H1 (cell line): ENCODE measurements around the gene MIOX. TPM values are rescaled to one million over a fixed set of nuclear protein-coding genes. Genes with fewer than 3 reads are reported as not detected.
A peak's percentile ranks its signal among the peaks of the same experiment; 100 is the strongest.

ENCODE experiments used
- CTCF ChIA-PET: fragments of 300-600 bp; sonication (Branson Sonifier 250); formaldehyde crosslinking; loops from one replicate; lab custom pipeline; 2021; ENCODE audit not compliant: partially characterized antibody; lab: Charles Lee
- POLR2A ChIA-PET: fragments of 300-600 bp; sonication (Branson Sonifier 250); formaldehyde crosslinking; loops from one replicate; lab custom pipeline; 2021; ENCODE audit warnings: inconsistent platforms; ENCODE audit not compliant: partially characterized antibody; lab: Charles Lee
- DNase-seq, 2 experiments: peaks; one replicate each; pipeline versions ENCODE4 v3.0.0 to v3.0.0-alpha.2; 2010 to 2022; ENCODE audit warnings: low spot score in 2 of 2, low read depth in 1 of 2, mixed read lengths in 1 of 2
- FAIRE-seq: peaks from 2 replicates; lab custom pipeline; 2011; peaks lifted over from hg19 to GRCh38; lab: Jason Lieb, UNC
- H2AFZ ChIP-seq: 2 replicates; pipeline ENCODE4 v1.8.1; 2012; ENCODE audit warnings: low read length, inconsistent platforms
- H2AK5ac ChIP-seq: 2 replicates; pipeline ENCODE4 v1.6.1; 2013; ENCODE audit warnings: low read depth, low read length
- H2BK120ac ChIP-seq: replicated peaks from 2 replicates; pipeline ENCODE3; 2013; ENCODE audit warnings: low read depth, low read length, inconsistent platforms
- H2BK12ac ChIP-seq: 2 replicates; pipeline ENCODE4 v1.6.1; 2013; ENCODE audit warnings: low read depth, low read length
- H2BK15ac ChIP-seq: 2 replicates; pipeline ENCODE4 v1.6.1; 2013; ENCODE audit warnings: low read length
- H2BK20ac ChIP-seq: 2 replicates; pipeline ENCODE4 v1.6.1; 2013; ENCODE audit warnings: low read length
- H2BK5ac ChIP-seq: 2 replicates; pipeline ENCODE4 v1.6.1; 2013; ENCODE audit warnings: low read depth, low read length
- H3K14ac ChIP-seq: 2 replicates; pipeline ENCODE4 v1.6.1; 2013; ENCODE audit warnings: inconsistent platforms; ENCODE audit not compliant: insufficient read length
- H3K18ac ChIP-seq: 2 replicates; pipeline ENCODE4 v1.6.1; 2013; ENCODE audit warnings: low read length; ENCODE audit errors: extremely low read depth
- H3K23ac ChIP-seq: 2 replicates; pipeline ENCODE4 v1.6.1; 2013; ENCODE audit warnings: inconsistent platforms; ENCODE audit not compliant: insufficient read length
- H3K23me2 ChIP-seq: 2 replicates; pipeline ENCODE4 v1.6.1; 2013; ENCODE audit warnings: low read depth, low read length
- H3K27ac ChIP-seq: 2 replicates; pipeline ENCODE4 v1.6.1; 2011; ENCODE audit warnings: low read depth, low read length, inconsistent platforms
- H3K27me3 ChIP-seq, 4 experiments: replicated peaks in 1 of 4; 1 replicate in 1 of 4; 2 replicates in 3 of 4; pipeline versions ENCODE4 v1.6.1 to v1.8.1; 2011 to 2013; ENCODE audit warnings: low read length in 3 of 4, mild to moderate bottlenecking in 3 of 4, inconsistent platforms in 2 of 4, mixed read lengths in 2 of 4, moderate library complexity in 1 of 4; ENCODE audit not compliant: control insufficient read depth in 3 of 4, insufficient read depth in 3 of 4; ENCODE audit errors: extremely low read depth in 1 of 4
- H3K36me3 ChIP-seq, 4 experiments: 2 replicates each; pipeline versions ENCODE4 v1.6.1 to v1.8.1; 2011 to 2013; ENCODE audit warnings: mild to moderate bottlenecking in 4 of 4, low read length in 3 of 4, moderate library complexity in 2 of 4, control low read depth in 1 of 4, inconsistent platforms in 1 of 4; ENCODE audit not compliant: insufficient read depth in 4 of 4, control insufficient read depth in 2 of 4
- H3K4ac ChIP-seq: replicated peaks from 2 replicates; pipeline ENCODE3; 2013; ENCODE audit warnings: low read length, low read depth, mixed read lengths, inconsistent platforms; ENCODE audit not compliant: insufficient read length
- H3K4me1 ChIP-seq, 4 experiments: replicated peaks in 1 of 4; 1 replicate in 1 of 4; 2 replicates in 3 of 4; pipeline versions ENCODE4 v1.6.1 to v1.8.1; 2011 to 2013; ENCODE audit warnings: low read length in 3 of 4, inconsistent platforms in 2 of 4, mixed read lengths in 1 of 4; ENCODE audit not compliant: insufficient read depth in 4 of 4, control insufficient read depth in 3 of 4
- H3K4me2 ChIP-seq, 2 experiments: 2 replicates each; pipeline versions ENCODE4 v1.6.1 to v1.8.1; 2011 to 2013; ENCODE audit warnings: low read depth in 2 of 2, low read length in 2 of 2, control low read depth in 1 of 2, inconsistent platforms in 1 of 2, mild to moderate bottlenecking in 1 of 2; ENCODE audit not compliant: insufficient read depth in 1 of 2
- H3K4me3 ChIP-seq, 4 experiments: fragments of 200-600, 300-600 bp in 1 of 4; sonication (generic), shearing (Covaris generic), sonication (Bioruptor Twin) in 1 of 4; 2 replicates each; pipeline versions ENCODE4 v1.5.1 to v1.8.1; 2011 to 2016; ENCODE audit warnings: low read length in 4 of 4, low read depth in 3 of 4, control low read depth in 2 of 4, inconsistent platforms in 2 of 4, mild to moderate bottlenecking in 2 of 4, mixed read lengths in 1 of 4, moderate library complexity in 1 of 4; ENCODE audit not compliant: insufficient read depth in 2 of 4; ENCODE audit errors: extremely low read depth in 1 of 4
- H3K56ac ChIP-seq: replicated peaks from 2 replicates; pipeline ENCODE3; 2013; ENCODE audit warnings: low read depth, mild to moderate bottlenecking, mixed read lengths, low read length, inconsistent platforms; ENCODE audit not compliant: insufficient read length
- H3K79me1 ChIP-seq: 2 replicates; pipeline ENCODE4 v1.6.1; 2013; ENCODE audit warnings: low read depth, low read length, control low read depth
- H3K79me2 ChIP-seq, 2 experiments: 2 replicates each; pipeline versions ENCODE4 v1.6.1 to v1.8.1; 2012 to 2013; ENCODE audit warnings: low read length in 2 of 2, mild to moderate bottlenecking in 2 of 2, inconsistent platforms in 1 of 2; ENCODE audit not compliant: insufficient read depth in 2 of 2, control insufficient read depth in 1 of 2
- H3K9ac ChIP-seq, 4 experiments: replicated peaks in 1 of 4; 1 replicate in 1 of 4; 2 replicates in 3 of 4; pipeline versions ENCODE4 v1.6.1 to v1.8.1; 2011 to 2013; ENCODE audit warnings: low read depth in 3 of 4, low read length in 3 of 4, control low read depth in 2 of 4, mild to moderate bottlenecking in 2 of 4, moderate library complexity in 2 of 4, inconsistent platforms in 1 of 4; ENCODE audit errors: extremely low read depth in 1 of 4
- H3K9me3 ChIP-seq, 2 experiments: 2 replicates each; pipeline versions ENCODE4 v1.6.1 to v1.8.1; 2012 to 2013; ENCODE audit warnings: mild to moderate bottlenecking in 2 of 2, moderate library complexity in 2 of 2, control low read depth in 1 of 2, inconsistent platforms in 1 of 2, low read depth in 1 of 2, low read length in 1 of 2, mixed read lengths in 1 of 2; ENCODE audit not compliant: insufficient read depth in 2 of 2
- H4K20me1 ChIP-seq, 2 experiments: replicated peaks in 1 of 2; 2 replicates each; pipeline versions ENCODE3 to v1.8.1; 2011 to 2013; ENCODE audit warnings: inconsistent platforms in 2 of 2, low read length in 2 of 2, mild to moderate bottlenecking in 1 of 2; ENCODE audit not compliant: insufficient read depth in 2 of 2, control insufficient read depth in 1 of 2
- H4K5ac ChIP-seq: 2 replicates; pipeline ENCODE4 v1.6.1; 2013; ENCODE audit warnings: low read length, low read depth, mixed read lengths, inconsistent platforms; ENCODE audit not compliant: insufficient read length
- H4K8ac ChIP-seq: 2 replicates; pipeline ENCODE4 v1.8.0; 2013; ENCODE audit warnings: mild to moderate bottlenecking, moderate library complexity, low read length, inconsistent platforms; ENCODE audit not compliant: insufficient read depth; ENCODE audit errors: extremely low read depth
- H4K91ac ChIP-seq: replicated peaks from 2 replicates; pipeline ENCODE3; 2013; ENCODE audit warnings: low read length, mixed read lengths, inconsistent platforms; ENCODE audit not compliant: insufficient read length
- ATF2 ChIP-seq: IDR thresholded peaks from 2 replicates; pipeline ENCODE4 v1.6.1; 2012; ENCODE audit warnings: low read length, inconsistent platforms
- CREB1 ChIP-seq: IDR thresholded peaks from 2 replicates; pipeline ENCODE4 v1.6.1; 2012; ENCODE audit warnings: inconsistent platforms
- CTCF ChIP-seq, 3 experiments: IDR thresholded peaks; 1 replicate in 2 of 3; 2 replicates in 1 of 3; pipeline versions ENCODE4 v1.5.1 to v1.6.1; 2011; ENCODE audit warnings: low read length in 3 of 3, mild to moderate bottlenecking in 3 of 3, inconsistent platforms in 2 of 3, low read depth in 1 of 3, moderate library complexity in 1 of 3; ENCODE audit not compliant: insufficient read depth in 1 of 3; ENCODE audit errors: control extremely low read depth in 1 of 3
- NRF1 ChIP-seq: IDR thresholded peaks from 2 replicates; pipeline ENCODE4 v1.6.1; 2011; ENCODE audit warnings: mild to moderate bottlenecking, low read depth, low read length, improper control_type of control experiment
- PHF8 ChIP-seq: fragments of 200-600 bp; sonication (generic); conservative IDR thresholded peaks from 2 replicates; pipeline ENCODE4 v1.7.1; 2012; ENCODE audit warnings: low read depth, mild to moderate bottlenecking, inconsistent platforms, low read length, moderate library complexity
- RAD21 ChIP-seq, 2 experiments: IDR thresholded peaks in 1 of 2; conservative IDR thresholded peaks in 1 of 2; 2 replicates each; pipeline ENCODE4 v1.6.1; 2011; ENCODE audit warnings: low read depth in 2 of 2, low read length in 2 of 2, improper control_type of control experiment in 1 of 2, inconsistent platforms in 1 of 2, mild to moderate bottlenecking in 1 of 2, moderate library complexity in 1 of 2
- TAF1 ChIP-seq: IDR thresholded peaks from 2 replicates; pipeline ENCODE4 v1.6.1; 2011; ENCODE audit warnings: mild to moderate bottlenecking, low read depth, low read length
- YY1 ChIP-seq: IDR thresholded peaks from 2 replicates; pipeline ENCODE4 v1.6.1; 2011; ENCODE audit warnings: low read depth, mild to moderate bottlenecking, low read length
- WGBS, 2 experiments: shearing (Covaris generic) in 1 of 2; methylation state at CpG; one replicate each; pipeline versions ENCODE4 v1.1.6 to v1.1.7; 2013 to 2015; ENCODE audit warnings: low lambda C conversion rate in 2 of 2, mixed read lengths in 2 of 2, inconsistent platforms in 1 of 2, low coverage in 1 of 2, missing lambda C conversion rate in 1 of 2; ENCODE audit not compliant: insufficient replicate concordance in 2 of 2, insufficient coverage in 1 of 2, insufficient read length in 1 of 2; ENCODE audit errors: extremely low coverage in 1 of 2, missing lambda C conversion rate in 1 of 2; 5-methylcytosine and 5-hydroxymethylcytosine counted together
- polyA plus RNA-seq, 7 experiments: library from polyadenylated mRNA; depleted of rRNA in 3 of 7; stranded (reverse) in 5 of 7; unstranded in 2 of 7; fragments of >200 nt in 5 of 7; fragments of 200-250 nt in 2 of 7; gene quantifications; 1 replicate in 5 of 7; 2 replicates in 1 of 7; 4 replicates in 1 of 7; pipeline versions ENCODE4 v1.2.1 to v1.2.3, GENCODE V29; 2011 to 2013; ENCODE audit warnings: missing spikeins in 2 of 7, mixed read lengths in 2 of 7
- total RNA-seq: library from RNA; stranded (reverse); fragmentation: NEBNext Ultra II Directional; extraction: Animal tissue kit (Norgen Biotek cat#: 25700); gene quantifications from 2 replicates; pipeline ENCODE4 v1.2.1, GENCODE V29; 2021

MIOX gene
- total and polyA plus RNA-seq, 2 of the 8 experiments (the other 6 are each of a cell fraction or from before 2014, with no cell fraction given) = 0.30 to 0.32 TPM

GRCh38 chr22:50475652-50476002 is 11.0 kb upstream of the MIOX start:
- Histone ChIP-seq H4K5ac (no peak overlapping the region), H3K23me2 (peaks cover 8% of the 10 kb centered on the region; the same call in 1 of the 2 replicates), H4K8ac (no peak overlapping the region), H2BK5ac (peak overlapping the region; percentile 44; the same call in 1 of the 2 replicates), H3K18ac (no peak overlapping the region), H3K27ac (no peak overlapping the region), H2AK5ac (no peak overlapping the region), H3K4me3 (peak overlapping the region in 3 of 4 experiments; percentile 29 to 84 (median 61); a peak in 4 of 8 replicates), H3K56ac (no peak overlapping the region), H3K4me2 (peak overlapping the region; percentile 62 to 75), H2AFZ (no peak overlapping the region), H3K9me3 (no peaks in the 10 kb centered on the region), H2BK20ac (peak overlapping the region; percentile 95; the same call in 1 of the 2 replicates), H2BK15ac (peak overlapping the region; percentile 19; the same call in 1 of the 2 replicates), H3K79me1 (peaks cover 22% of the 10 kb centered on the region), H3K23ac (no peak overlapping the region), H2BK12ac (peak overlapping the region; percentile 39; the same call in 1 of the 2 replicates), H3K9ac (0 out of 7 replicates have a peak overlapping the region, but pooled peaks of 1 of the 4 experiments have one; percentile 41), H3K27me3 (peaks cover 1 to 16% (median 10%) of the 10 kb centered on the region in 4 experiments; a peak in 6 of 7 replicates), H3K4ac (peak overlapping the region; percentile 85), H3K36me3 (no peaks in the 10 kb centered on the region), H2BK120ac (peak overlapping the region; percentile 15), H3K4me1 (peaks cover 0 to 18% (median 10%) of the 10 kb centered on the region in 4 experiments; a peak in 5 of 7 replicates), H4K91ac (peak overlapping the region; percentile 52), H4K20me1 (peaks cover 28 to 35% of the 10 kb centered on the region in 2 experiments), H3K14ac (no peak overlapping the region), H3K79me2 (peaks cover 0 to 37% of the 10 kb centered on the region in 2 experiments; a peak in 3 of 4 replicates)
- FAIRE-seq (no peak), DNase-seq (no peak)
- 95% methylated on average over 6 of the region's 6 CpGs; no CpG with 5 or more reads in 1 of the 2 experiments for WGBS, 2 experiments
- ChIA-PET POLR2A (interaction anchor here (0.8 to 2.0 kb wide), 2 partner anchors 10 to 50 kb away, joined by 3 to 6 read pairs; partner anchors contain the start of gene SCO2), CTCF (interaction anchor here (1.7 kb wide), 1 partner anchor 50 kb away, joined by 4 read pairs; the partner anchor contains the start of gene SCO2)
- no peak for TF ChIP-seq YY1
- TF ChIP-seq CREB1 = no peak
- TF ChIP-seq RAD21 (IDR thresholded peaks at IDR 0.05 in 1 of 2, conservative IDR thresholded peaks at IDR 0.05 in 1 of 2; ENCODE audit: low read depth in 2 of 2, low read length in 2 of 2) = no peak
- no peak for TF ChIP-seq TAF1
- no peak for TF ChIP-seq ATF2
- TF ChIP-seq NRF1 = no peak
- TF ChIP-seq CTCF (IDR thresholded peaks at IDR 0.05; ENCODE audit: control extremely low read depth in 1 of 3, insufficient read depth in 1 of 3, low read depth in 1 of 3, low read length in 3 of 3) = no peak
- TF ChIP-seq PHF8 = no peak
